Activated CD8-positive, alpha-beta T cell treated with anti-CD3 and anti-CD28 coated beads for 36 hours (primary cell): ENCODE data around the gene PRKAG2. TPM values are rescaled to one million over a fixed set of nuclear protein-coding genes. Genes with fewer than 3 reads are reported as not detected.

Source experiments
- ATAC-seq: fragments of 200-7000 bp; cut with Tn5 transposase; one replicate; pipeline ENCODE4 v1.10.0; 2021; ENCODE audit warnings: mild to moderate bottlenecking, moderate library complexity
- CTCF ChIA-PET: fragments of 350-600 bp; sonication (Branson Sonifier 250); formaldehyde crosslinking; loops from one replicate; lab custom pipeline; 2021; ENCODE audit warnings: antibody characterized with exemption; lab: Charles Lee
- POLR2A ChIA-PET: fragments of 350-600 bp; sonication (Branson Sonifier 250); formaldehyde crosslinking; loops from one replicate; lab custom pipeline; 2021; ENCODE audit warnings: antibody characterized with exemption; lab: Charles Lee
- DNase-seq: peaks from one replicate; pipeline ENCODE4 v3.0.0-alpha.2; 2020
- H3K27ac Mint-ChIP-seq: one replicate; pipeline ENCODE4 v1.8.0; 2021; ENCODE audit warnings: mild to moderate bottlenecking, mixed read lengths
- H3K27me3 Mint-ChIP-seq: one replicate; pipeline ENCODE4 v1.8.0; 2021; ENCODE audit warnings: mixed read lengths
- H3K36me3 Mint-ChIP-seq: one replicate; pipeline ENCODE4 v1.8.0; 2021; ENCODE audit warnings: low read depth, mixed read lengths
- H3K4me1 Mint-ChIP-seq: one replicate; pipeline ENCODE4 v1.8.0; 2021; ENCODE audit warnings: low read depth, mixed read lengths
- H3K4me3 Mint-ChIP-seq: one replicate; pipeline ENCODE4 v1.8.0; 2021; ENCODE audit warnings: mild to moderate bottlenecking, moderate library complexity, mixed read lengths
- H3K9me3 Mint-ChIP-seq: one replicate; pipeline ENCODE4 v1.8.0; 2021; ENCODE audit warnings: mixed read lengths
- CTCF ChIP-seq: fragments of 200-600 bp; IDR thresholded peaks from one replicate; pipeline ENCODE4 v1.8.0; 2022; ENCODE audit warnings: antibody characterized with exemption, mild to moderate bottlenecking
- intact Hi-C: fragments of 100-400 bp; cut with micrococcal nuclease; formaldehyde crosslinking; loops from one replicate; pipeline ENCODE4 v1.10.0; 2022
- total RNA-seq, 2 experiments: library from RNA; stranded (reverse); gene quantifications; one replicate each; pipeline ENCODE4 v1.2.3, GENCODE V29; 2021

PRKAG2 gene
- total RNA-seq, 2 experiments from 2014 or later = 17.0 to 19.2 TPM

GRCh38 chr7:151776446-151776845, 100.5 kb downstream of the PRKAG2 start:
- ATAC-seq (no peak), DNase-seq (no peak)
- Mint-ChIP-seq H3K9me3 (no peaks in the 10 kb centered on the region), H3K4me1 (peaks cover 3% of the 10 kb centered on the region), H3K36me3 (peaks cover 1% of the 10 kb centered on the region), H3K27ac (no peak overlapping the region), H3K27me3 (no peaks in the 10 kb centered on the region), H3K4me3 (no peak overlapping the region)
- intact Hi-C loops = no loop called here
- TF ChIP-seq CTCF = no peak
- CTCF ChIA-PET = interaction anchor here (1.1 to 1.2 kb wide), 2 partner anchors 14 to 36 kb away, joined by 3 to 4 read pairs; no protein-coding TSS in a partner anchor
- POLR2A ChIA-PET = interaction anchor here (1.0 kb wide), 1 partner anchor 9 kb away, joined by 4 read pairs; no protein-coding TSS in a partner anchor

GRCh38 chr7:151775547-151776443, 101.1 kb downstream of the PRKAG2 start:
- POLR2A ChIA-PET = no interaction called here
- peak overlapping the region; percentile 24 for H3K27ac Mint-ChIP-seq
- no peak for TF ChIP-seq CTCF

GRCh38 chr7:151774951-151775350, 102.0 kb downstream of the PRKAG2 start:
- Mint-ChIP-seq H3K27ac (no peak overlapping the region), H3K4me3 (no peak overlapping the region), H3K4me1 (peaks cover 16% of the 10 kb centered on the region), H3K9me3 (no peaks in the 10 kb centered on the region), H3K27me3 (no peaks in the 10 kb centered on the region), H3K36me3 (no peaks in the 10 kb centered on the region)
- ATAC-seq = no peak
- intact Hi-C loops = no loop called here
- ChIA-PET CTCF (interaction anchor here (9.2 kb wide), 1 partner anchor 7 kb away, joined by 107 read pairs; no protein-coding TSS in a partner anchor), POLR2A (no interaction called here)
- no peak for TF ChIP-seq CTCF
- no peak for DNase-seq

More at GRCh38 chr7:151775547-151776443, 101.1 kb downstream of the PRKAG2 start:
- ATAC-seq (no peak), DNase-seq (no peak)
- no peaks in the 10 kb centered on the region for H3K27me3 Mint-ChIP-seq
- intact Hi-C loops = no loop called here
- CTCF ChIA-PET = interaction anchor here (1.1 to 1.2 kb wide), 2 partner anchors 14 to 36 kb away, joined by 3 to 4 read pairs; no protein-coding TSS in a partner anchor
- H3K9me3 Mint-ChIP-seq = no peaks in the 10 kb centered on the region
- peaks cover 8% of the 10 kb centered on the region for H3K4me1 Mint-ChIP-seq
- no peak overlapping the region for H3K4me3 Mint-ChIP-seq
- H3K36me3 Mint-ChIP-seq = peaks cover 1% of the 10 kb centered on the region

GRCh38 chr7:151773797-151774196, 103.1 kb downstream of the PRKAG2 start:
- Mint-ChIP-seq H3K9me3 (no peaks in the 10 kb centered on the region), H3K4me1 (peaks cover 28% of the 10 kb centered on the region), H3K36me3 (no peaks in the 10 kb centered on the region), H3K27me3 (no peaks in the 10 kb centered on the region), H3K4me3 (no peak overlapping the region), H3K27ac (peak overlapping the region; percentile 32)
- intact Hi-C loops = no loop called here
- no peak for DNase-seq
- ChIA-PET POLR2A (no interaction called here), CTCF (interaction anchor here (7.6 to 9.2 kb wide), 2 partner anchors 9 to 16 kb away, joined by 73 to 107 read pairs; no protein-coding TSS in a partner anchor)
- no peak for TF ChIP-seq CTCF
- no peak for ATAC-seq
